Measurements from ENCODE around the gene SEMA3C. TPM values are rescaled to one million over a fixed set of nuclear protein-coding genes. Genes with fewer than 3 reads are reported as not detected.

Gene SEMA3C
- total RNA-seq, 2 experiments from 2014 or later = not detected

DNA sequence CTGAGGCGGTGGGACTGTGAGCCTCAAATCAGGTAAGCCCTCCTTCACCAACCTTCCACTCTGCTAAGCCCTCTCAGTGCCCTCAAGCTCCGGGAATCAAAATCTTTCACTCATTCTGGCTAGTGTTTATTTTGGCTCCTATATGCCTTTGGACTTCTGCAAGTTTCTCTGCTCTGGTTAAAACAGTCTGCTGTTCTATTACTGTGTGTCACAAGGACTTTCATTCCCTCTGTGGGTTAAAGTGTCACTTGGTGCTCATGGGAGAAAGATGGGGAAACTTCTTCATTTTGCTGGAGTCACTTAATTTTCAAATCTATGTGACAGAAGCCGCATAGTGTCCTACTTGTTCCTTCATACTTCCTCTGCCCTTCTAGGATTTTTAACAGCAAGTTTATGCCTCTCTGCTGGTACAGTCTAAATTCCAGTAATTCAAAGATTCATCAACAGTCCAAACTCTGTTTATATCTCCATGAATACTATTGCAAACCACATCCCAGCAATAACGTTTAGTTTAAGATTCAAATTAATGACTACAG is 219.1 kb downstream of the SEMA3C start:
- H3K4me3 Mint-ChIP-seq = no peak overlapping the region
- H3K36me3 Mint-ChIP-seq (ENCODE audit: low read depth) = no peaks in the 10 kb centered on the region
- ChIA-PET POLR2A (no interaction called here), CTCF (no interaction called here)
- no peaks in the 10 kb centered on the region for H3K27me3 Mint-ChIP-seq
- H3K27ac Mint-ChIP-seq = no peak overlapping the region
- no peaks in the 10 kb centered on the region for H3K4me1 Mint-ChIP-seq
- H3K9me3 Mint-ChIP-seq = no peaks in the 10 kb centered on the region
- no peak for DNase-seq

GRCh38 chr7:80699045-80699638 is 219.7 kb downstream of the SEMA3C start:
- no peaks in the 10 kb centered on the region for H3K27me3 Mint-ChIP-seq
- no peaks in the 10 kb centered on the region for H3K36me3 Mint-ChIP-seq (ENCODE audit: low read depth)
- no peak overlapping the region for H3K4me3 Mint-ChIP-seq
- POLR2A ChIA-PET = no interaction called here
- H3K27ac Mint-ChIP-seq = no peak overlapping the region
- H3K9me3 Mint-ChIP-seq = no peaks in the 10 kb centered on the region
- CTCF ChIA-PET = no interaction called here
- no peaks in the 10 kb centered on the region for H3K4me1 Mint-ChIP-seq
- no peak for DNase-seq

Data from activated CD4-positive, alpha-beta T cell treated with anti-CD3 and anti-CD28 coated beads, Interleukin-2, amount 10 ng/mL, durations not matched to agents 7 days and 5 days (primary cell).